ENCODE results near the gene PKP4.
"Not testable (repeated sequence)": the region's sequence is repeated elsewhere in the genome, so short reads cannot be mapped to it uniquely, and the experiment has no call there.

PKP4 gene

DNA sequence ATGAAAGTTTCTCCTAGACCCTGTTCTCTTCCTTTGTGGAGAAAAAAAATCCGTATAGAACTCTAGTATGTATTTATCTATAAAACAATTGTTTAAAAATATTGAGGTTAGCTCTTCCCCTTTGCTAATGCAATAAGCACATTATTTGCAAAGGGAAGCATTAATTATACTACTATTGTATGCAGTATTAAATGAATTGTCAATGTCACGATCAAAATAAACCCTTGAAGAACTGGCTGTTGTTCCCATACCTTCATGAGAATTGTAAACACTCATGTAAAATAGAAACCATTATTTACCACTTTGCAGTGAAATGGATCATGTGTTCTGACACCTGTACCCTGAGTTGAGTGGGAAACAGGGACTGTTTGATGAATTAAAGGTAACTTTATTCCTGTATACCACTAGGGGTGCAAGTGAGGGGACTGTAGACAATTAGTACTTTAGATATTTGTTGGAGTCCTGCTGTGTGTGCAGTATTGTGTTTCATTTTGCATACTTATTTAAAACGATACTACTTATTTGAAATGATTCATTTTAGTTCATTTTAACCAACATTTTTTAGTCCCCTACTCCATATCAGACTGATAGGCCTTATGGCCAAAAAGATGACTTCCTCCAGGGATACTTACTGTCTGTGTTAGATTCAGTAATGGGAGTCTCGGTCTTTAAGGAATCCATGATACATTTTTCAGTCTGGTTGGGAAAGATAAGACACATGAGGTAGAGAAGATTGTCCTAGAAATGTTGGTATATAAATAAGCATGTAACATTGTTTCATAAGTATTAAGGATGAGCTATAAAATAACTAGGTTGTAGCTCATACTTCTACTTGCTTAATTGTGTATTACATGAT is 7.9 kb downstream of the PKP4 start:
- TF ChIP-seq, protein P1, sequence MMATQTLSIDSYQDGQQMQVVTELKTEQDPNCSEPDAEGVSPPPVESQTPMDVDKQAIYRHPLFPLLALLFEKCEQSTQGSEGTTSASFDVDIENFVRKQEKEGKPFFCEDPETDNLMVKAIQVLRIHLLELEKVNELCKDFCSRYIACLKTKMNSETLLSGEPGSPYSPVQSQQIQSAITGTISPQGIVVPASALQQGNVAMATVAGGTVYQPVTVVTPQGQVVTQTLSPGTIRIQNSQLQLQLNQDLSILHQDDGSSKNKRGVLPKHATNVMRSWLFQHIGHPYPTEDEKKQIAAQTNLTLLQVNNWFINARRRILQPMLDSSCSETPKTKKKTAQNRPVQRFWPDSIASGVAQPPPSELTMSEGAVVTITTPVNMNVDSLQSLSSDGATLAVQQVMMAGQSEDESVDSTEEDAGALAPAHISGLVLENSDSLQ (IDR thresholded peaks at IDR 0.05): no peak
- TF ChIP-seq L3MBTL2 (conservative IDR thresholded peaks at IDR 0.05) (no peak), TARDBP (IDR thresholded peaks at IDR 0.05) (no peak), ARNT (IDR thresholded peaks at IDR 0.05) (no peak), LEF1 (IDR thresholded peaks at IDR 0.05; ENCODE audit: borderline replicate concordance) (no peak), ELF4 (IDR thresholded peaks at IDR 0.05) (no peak), BHLHE40 (IDR thresholded peaks at IDR 0.05; ENCODE audit: borderline replicate concordance) (no peak), SP1 (IDR thresholded peaks at IDR 0.05) (no peak), FOXM1 (IDR thresholded peaks at IDR 0.05; ENCODE audit: borderline replicate concordance) (no peak), ZNF384 (IDR thresholded peaks at IDR 0.05) (no peak), HDGF (IDR thresholded peaks at IDR 0.05; ENCODE audit: borderline replicate concordance) (no peak), CTBP1 (IDR thresholded peaks at IDR 0.05; ENCODE audit: borderline replicate concordance) (no peak)
- CTCF ChIA-PET: interaction anchor here (0.9 to 3.0 kb wide), 2 partner anchors 10 to 13 kb away, joined by 3 to 13 read pairs; no protein-coding TSS in a partner anchor
- no peak for DNase-seq (ENCODE audit: extremely low spot score)

DNA sequence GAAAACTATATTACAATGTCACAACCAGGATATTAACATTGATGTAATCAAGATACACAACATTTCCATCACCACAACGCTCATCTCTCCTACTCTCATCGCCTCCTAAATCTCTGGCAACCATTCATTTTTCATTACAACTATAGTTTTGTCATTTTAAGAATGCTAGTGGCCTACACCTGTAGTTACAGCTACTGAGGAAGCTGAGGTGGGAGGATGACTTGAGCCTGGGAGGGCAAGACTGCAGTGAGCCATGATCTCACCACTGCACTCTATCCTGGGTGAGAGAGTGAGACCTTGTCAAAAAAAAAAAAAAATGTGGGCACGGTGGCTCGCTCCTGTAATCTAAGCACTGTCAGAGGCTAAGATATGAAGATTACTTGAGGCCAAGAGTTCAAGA is 10.5 kb downstream of the PKP4 start:
- no peak for DNase-seq (ENCODE audit: extremely low spot score)
- ChIA-PET POLR2A (no interaction called here), CTCF (no interaction called here)
- TF ChIP-seq FOXA1 (IDR thresholded peaks at IDR 0.05) (no peak), BHLHE40 (IDR thresholded peaks at IDR 0.05; ENCODE audit: borderline replicate concordance) (no peak), TARDBP (IDR thresholded peaks at IDR 0.05) (no peak), L3MBTL2 (conservative IDR thresholded peaks at IDR 0.05) (no peak), ELF4 (IDR thresholded peaks at IDR 0.05) (no peak), CTBP1 (IDR thresholded peaks at IDR 0.05; ENCODE audit: borderline replicate concordance) (no peak), LEF1 (IDR thresholded peaks at IDR 0.05; ENCODE audit: borderline replicate concordance) (no peak), ARNT (IDR thresholded peaks at IDR 0.05) (no peak), FOXM1 (IDR thresholded peaks at IDR 0.05; ENCODE audit: borderline replicate concordance) (no peak), FOXK2 (IDR thresholded peaks at IDR 0.05) (no peak), SUZ12 (IDR thresholded peaks at IDR 0.05) (no peak), NFRKB (IDR thresholded peaks at IDR 0.05) (no peak), ZNF384 (IDR thresholded peaks at IDR 0.05) (no peak), SP1 (IDR thresholded peaks at IDR 0.05) (no peak), HDGF (IDR thresholded peaks at IDR 0.05; ENCODE audit: borderline replicate concordance) (no peak)
- TF ChIP-seq, protein P1 (IDR thresholded peaks at IDR 0.05): no peak

More for the DNA sequence above, 7.9 kb downstream of the PKP4 start:
- POLR2A ChIA-PET: no interaction called here

DNA sequence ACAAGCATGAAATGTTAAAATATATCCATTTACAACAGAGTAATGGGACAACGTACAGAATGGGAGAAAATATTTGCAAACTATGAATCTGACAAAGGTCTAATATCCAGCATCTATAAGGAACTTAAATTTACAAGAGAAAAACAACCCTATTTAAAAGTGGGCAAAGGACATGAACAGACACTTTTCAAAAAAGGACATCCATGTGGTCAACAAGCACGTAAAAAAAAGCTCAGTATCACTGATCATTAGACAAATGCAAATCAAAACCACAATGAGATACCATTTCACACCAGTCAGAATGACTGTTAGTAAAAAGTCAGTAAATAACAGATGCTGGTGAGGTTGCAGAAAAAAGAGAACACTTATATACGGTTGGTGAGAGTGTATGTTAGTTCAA is 16.1 kb downstream of the PKP4 start:
- CTCF ChIA-PET; DNase-seq (ENCODE audit: extremely low spot score); POLR2A ChIA-PET: not testable (repeated sequence)

DNA sequence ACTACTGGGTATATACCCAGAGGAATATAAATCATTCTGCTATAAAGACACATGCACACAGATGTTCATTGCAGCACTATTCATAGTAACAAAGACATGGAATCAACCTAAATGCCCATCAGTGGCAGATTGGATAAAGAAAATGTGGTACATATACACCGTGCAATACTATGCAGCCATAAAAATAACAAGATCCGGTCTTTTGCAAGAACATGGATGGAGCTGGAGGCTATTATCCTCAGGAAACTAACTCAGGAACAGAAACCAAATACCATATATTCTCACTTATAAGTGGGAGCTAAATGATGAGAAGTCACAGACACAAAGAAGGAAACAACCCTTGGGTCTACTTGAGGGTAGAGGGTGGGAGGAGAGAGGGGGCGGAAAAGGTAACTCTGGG is 16.5 kb downstream of the PKP4 start:
- DNase-seq (ENCODE audit: extremely low spot score); POLR2A ChIA-PET: not testable (repeated sequence)
- CTCF ChIA-PET: interaction anchor here (1.1 to 2.6 kb wide), 2 partner anchors 9 to 10 kb away, joined by 3 to 13 read pairs; no protein-coding TSS in a partner anchor

DNA sequence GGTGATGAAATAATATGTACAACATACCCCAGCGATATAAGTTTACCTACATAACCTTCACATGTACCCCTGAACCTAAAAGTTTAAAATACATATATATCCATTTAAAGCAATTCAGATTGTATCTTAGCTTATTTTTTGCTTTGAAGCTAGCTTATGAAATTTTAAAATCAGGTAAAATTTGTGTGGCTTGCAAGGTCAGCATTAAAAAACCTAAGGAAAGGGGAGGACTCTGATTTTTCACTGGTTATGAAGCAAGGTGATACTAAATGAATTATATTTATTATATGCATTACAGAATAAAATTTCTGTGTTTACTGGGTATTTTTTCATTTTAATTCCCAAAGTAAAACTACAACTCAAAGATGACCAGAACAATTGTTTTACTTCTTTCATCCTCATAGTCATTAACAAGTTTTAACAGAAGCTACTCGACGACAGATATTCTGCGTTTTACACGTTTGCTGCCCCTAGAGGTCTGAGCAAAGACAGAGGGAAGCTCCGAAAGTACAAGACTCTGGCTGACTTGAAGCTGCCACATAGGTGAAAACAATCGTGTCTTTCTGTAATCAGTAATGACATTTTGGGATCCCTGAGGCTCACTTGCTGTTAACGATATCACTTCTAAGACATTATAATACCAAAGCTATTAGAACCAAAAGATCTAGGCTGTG is 17.1 kb downstream of the PKP4 start:
- POLR2A ChIA-PET: no interaction called here
- TF ChIP-seq SP1 (IDR thresholded peaks at IDR 0.05) (no peak), ARNT (IDR thresholded peaks at IDR 0.05) (no peak), FOXM1 (IDR thresholded peaks at IDR 0.05; ENCODE audit: borderline replicate concordance) (no peak), L3MBTL2 (conservative IDR thresholded peaks at IDR 0.05) (no peak), SUZ12 (IDR thresholded peaks at IDR 0.05) (no peak), NFRKB (IDR thresholded peaks at IDR 0.05) (no peak), LEF1 (IDR thresholded peaks at IDR 0.05; ENCODE audit: borderline replicate concordance) (no peak), ZNF384 (IDR thresholded peaks at IDR 0.05) (no peak), FOXK2 (IDR thresholded peaks at IDR 0.05) (no peak), FOXA1 (IDR thresholded peaks at IDR 0.05) (no peak), TARDBP (IDR thresholded peaks at IDR 0.05) (no peak), HDGF (IDR thresholded peaks at IDR 0.05; ENCODE audit: borderline replicate concordance) (no peak), BHLHE40 (IDR thresholded peaks at IDR 0.05; ENCODE audit: borderline replicate concordance) (no peak), CTBP1 (IDR thresholded peaks at IDR 0.05; ENCODE audit: borderline replicate concordance) (no peak), ELF4 (IDR thresholded peaks at IDR 0.05) (no peak)
- TF ChIP-seq, protein P1 (IDR thresholded peaks at IDR 0.05): no peak
- peak; percentile 30 for DNase-seq (ENCODE audit: extremely low spot score)
- CTCF ChIA-PET: interaction anchor here (0.7 to 2.6 kb wide), 3 partner anchors 9 to 439 kb away, joined by 3 to 13 read pairs (median 3); no protein-coding TSS in a partner anchor

DNA sequence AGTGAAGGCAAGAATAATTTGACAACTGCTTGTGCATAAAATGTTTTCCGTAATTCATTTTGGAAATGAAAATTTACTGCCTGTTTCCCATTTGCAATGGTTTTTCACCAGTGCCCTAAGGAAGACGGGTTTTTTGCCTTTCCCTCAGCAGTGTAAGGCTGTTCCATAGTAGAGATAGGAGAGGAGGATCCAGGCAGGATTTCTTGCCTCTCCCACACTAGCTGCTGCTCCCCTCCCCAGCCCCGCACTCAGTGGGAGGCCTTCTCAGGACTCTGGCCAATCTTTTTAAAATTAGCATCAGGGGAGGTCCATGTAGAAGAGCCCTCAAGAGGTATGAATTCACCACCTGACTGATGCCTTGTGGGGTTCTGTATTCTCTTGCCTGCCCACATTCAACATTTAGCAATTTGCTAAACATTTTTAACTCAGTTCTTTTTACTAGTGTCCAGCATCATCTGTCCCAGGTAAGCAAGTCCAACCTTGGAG is 17.8 kb downstream of the PKP4 start:
- POLR2A ChIA-PET: not testable (repeated sequence)

More for the DNA sequence above, 17.8 kb downstream of the PKP4 start:
- CTCF ChIA-PET: interaction anchor here (0.7 to 2.6 kb wide), 3 partner anchors 9 to 440 kb away, joined by 3 to 13 read pairs (median 3); no protein-coding TSS in a partner anchor
- not testable (repeated sequence) for DNase-seq (ENCODE audit: extremely low spot score)
